Mesodermal cell (in vitro differentiated cells): ENCODE data around the gene RMRP.

ENCODE experiments used
- H3K27ac ChIP-seq: 2 replicates; pipeline ENCODE4 v1.7.0; 2013; ENCODE audit warnings: mild to moderate bottlenecking, low read depth, low read length, moderate library complexity; ENCODE audit not compliant: severe bottlenecking
- H3K36me3 ChIP-seq: 2 replicates; pipeline ENCODE4 v1.7.1; 2013; ENCODE audit warnings: mild to moderate bottlenecking, low read length, moderate library complexity; ENCODE audit not compliant: control insufficient read depth, insufficient read depth
- H3K4me1 ChIP-seq: one replicate; pipeline ENCODE4 v1.7.1; 2013; ENCODE audit warnings: mild to moderate bottlenecking, low read length; ENCODE audit not compliant: insufficient read depth, control insufficient read depth, poor library complexity, severe bottlenecking
- H3K4me3 ChIP-seq: 2 replicates; pipeline ENCODE4 v1.7.0; 2013; ENCODE audit warnings: low read length, control low read depth, mild to moderate bottlenecking; ENCODE audit not compliant: insufficient read depth, poor library complexity, severe bottlenecking; ENCODE audit errors: extremely low read depth
- H3K9me3 ChIP-seq: 2 replicates; pipeline ENCODE4 v1.7.1; 2013; ENCODE audit warnings: mild to moderate bottlenecking, low read length, moderate library complexity; ENCODE audit not compliant: control insufficient read depth
- WGBS, 2 experiments: methylation state at CpG; one replicate each; pipeline ENCODE4 v1.1.5; 2013; ENCODE audit warnings: missing lambda C conversion rate in 2 of 2; ENCODE audit not compliant: insufficient coverage in 2 of 2; 5-methylcytosine and 5-hydroxymethylcytosine counted together

Gene RMRP

DNA sequence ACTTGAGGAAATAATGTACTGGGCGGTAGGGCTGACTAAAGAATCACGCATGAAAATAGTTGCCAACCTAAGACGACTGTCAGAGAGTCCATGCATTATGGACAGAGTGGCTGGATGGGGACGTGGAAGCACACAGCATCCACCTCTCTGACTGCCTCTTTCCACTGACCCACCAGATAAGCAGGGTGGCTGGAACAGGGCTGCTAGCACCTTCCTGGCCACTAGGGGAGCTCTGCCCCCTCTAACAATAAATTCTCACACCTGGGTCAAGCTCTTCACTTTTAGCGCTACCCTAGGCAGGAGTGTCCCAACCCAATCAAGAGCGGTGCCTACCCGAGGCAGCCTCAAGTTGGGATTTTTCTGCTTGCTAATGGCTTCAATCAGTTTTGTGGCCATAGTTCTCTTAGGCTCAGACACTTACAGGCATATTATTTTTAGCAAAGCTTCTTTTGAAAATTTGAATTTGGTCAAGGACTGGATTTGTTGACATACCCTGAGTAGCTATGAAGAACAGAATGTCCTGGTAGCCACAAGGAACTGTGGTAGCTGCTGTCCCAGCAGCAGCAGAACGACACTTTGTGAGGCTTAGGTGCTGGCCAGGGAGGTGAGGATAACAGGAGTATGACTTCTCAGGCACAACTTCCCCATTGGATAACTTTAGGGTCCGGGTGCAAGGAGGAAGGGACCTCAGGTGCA, 38.8 kb upstream of the RMRP start:
- Histone ChIP-seq H3K4me1 (no peaks in the 10 kb centered on the region), H3K4me3 (no peak overlapping the region), H3K27ac (no peak overlapping the region), H3K9me3 (no peaks in the 10 kb centered on the region), H3K36me3 (peaks cover 63% of the 10 kb centered on the region)
- WGBS, 2 experiments, result 64 to 66% methylated on average over 8 to 9 of the region's 9 CpGs

DNA sequence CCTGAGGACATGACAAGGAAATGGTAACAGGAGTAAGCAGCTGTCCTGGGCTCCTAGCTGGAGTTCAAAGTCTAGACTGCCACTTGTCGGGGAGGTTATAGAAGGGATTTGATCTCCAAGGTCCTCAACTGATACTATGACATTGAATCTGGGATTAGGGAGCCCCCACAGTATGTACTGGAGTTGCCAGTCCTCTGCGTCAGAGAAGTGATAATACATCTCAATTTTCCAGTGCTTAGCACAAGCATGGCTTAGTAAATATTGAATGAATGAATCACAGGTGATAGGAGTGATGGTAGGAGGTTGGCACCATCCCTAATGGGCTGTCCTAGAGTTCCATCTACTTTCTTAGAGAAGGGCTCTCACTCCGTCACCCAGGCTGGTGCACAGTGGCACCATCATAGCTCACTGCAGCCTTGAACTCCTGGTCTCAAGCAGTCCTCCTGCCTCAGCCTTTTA, 38.2 kb upstream of the RMRP start:
- no peak overlapping the region for H3K27ac ChIP-seq
- no peaks in the 10 kb centered on the region for H3K4me1 ChIP-seq
- peaks cover 56% of the 10 kb centered on the region for H3K36me3 ChIP-seq
- WGBS, 2 experiments, result 100% methylated on average over 1 to 3 of the region's 3 CpGs
- no peaks in the 10 kb centered on the region for H3K9me3 ChIP-seq
- no peak overlapping the region for H3K4me3 ChIP-seq

DNA sequence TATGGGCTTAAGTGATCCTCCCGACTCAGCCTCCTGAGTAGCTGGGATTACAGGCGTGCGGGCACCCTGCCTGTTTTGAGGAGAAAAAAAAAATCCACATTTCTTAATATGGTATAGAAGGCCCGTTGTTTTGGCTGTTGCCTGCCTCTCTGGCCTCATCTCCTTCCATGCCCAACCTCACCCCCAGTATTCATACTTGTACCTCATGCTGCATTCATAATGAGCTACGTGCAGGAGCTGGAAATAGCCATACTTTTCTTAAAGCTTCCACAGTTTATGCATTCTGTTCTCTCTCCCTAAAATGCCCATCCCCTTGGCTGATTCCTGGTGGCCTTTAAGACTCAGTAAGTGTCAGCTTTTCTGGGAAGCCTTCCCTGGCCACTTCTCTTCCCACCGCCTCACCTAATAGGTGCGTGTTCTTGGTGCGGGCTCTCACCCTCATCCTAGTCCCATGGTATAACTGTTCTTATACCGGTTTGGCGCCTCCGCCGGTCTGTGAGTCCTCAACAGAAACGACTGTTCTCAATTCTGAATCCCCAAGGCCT, 34.0 kb upstream of the RMRP start:
- 65 to 67% methylated on average over 10 of the region's 13 CpGs for WGBS, 2 experiments
- Histone ChIP-seq H3K36me3 (peaks cover 29% of the 10 kb centered on the region), H3K27ac (peak overlapping the region; percentile 92), H3K4me3 (peak overlapping the region; percentile 79), H3K9me3 (no peaks in the 10 kb centered on the region), H3K4me1 (peaks cover 19% of the 10 kb centered on the region)

DNA sequence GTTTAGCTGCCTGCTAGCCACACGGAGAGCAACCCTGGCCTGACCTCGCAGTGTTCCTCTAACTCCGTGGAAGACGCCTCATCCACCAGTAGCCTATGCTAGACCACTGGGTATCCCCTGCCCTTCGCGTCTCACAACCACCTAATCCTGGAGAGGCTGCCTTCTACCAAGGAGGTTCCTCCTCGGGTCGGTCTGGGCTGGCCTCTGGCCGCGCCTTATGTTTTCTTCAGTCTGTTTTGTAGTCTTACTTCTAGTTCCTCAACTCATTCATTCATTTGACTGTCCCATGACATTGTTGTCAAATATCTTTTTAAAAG, 33.5 kb upstream of the RMRP start:
- Histone ChIP-seq H3K36me3 (peaks cover 30% of the 10 kb centered on the region), H3K4me1 (peaks cover 23% of the 10 kb centered on the region), H3K27ac (peak overlapping the region; percentile 92), H3K9me3 (no peaks in the 10 kb centered on the region), H3K4me3 (peak overlapping the region; percentile 79)
- 12 to 18% methylated on average over 8 to 9 of the region's 10 CpGs for WGBS, 2 experiments

DNA sequence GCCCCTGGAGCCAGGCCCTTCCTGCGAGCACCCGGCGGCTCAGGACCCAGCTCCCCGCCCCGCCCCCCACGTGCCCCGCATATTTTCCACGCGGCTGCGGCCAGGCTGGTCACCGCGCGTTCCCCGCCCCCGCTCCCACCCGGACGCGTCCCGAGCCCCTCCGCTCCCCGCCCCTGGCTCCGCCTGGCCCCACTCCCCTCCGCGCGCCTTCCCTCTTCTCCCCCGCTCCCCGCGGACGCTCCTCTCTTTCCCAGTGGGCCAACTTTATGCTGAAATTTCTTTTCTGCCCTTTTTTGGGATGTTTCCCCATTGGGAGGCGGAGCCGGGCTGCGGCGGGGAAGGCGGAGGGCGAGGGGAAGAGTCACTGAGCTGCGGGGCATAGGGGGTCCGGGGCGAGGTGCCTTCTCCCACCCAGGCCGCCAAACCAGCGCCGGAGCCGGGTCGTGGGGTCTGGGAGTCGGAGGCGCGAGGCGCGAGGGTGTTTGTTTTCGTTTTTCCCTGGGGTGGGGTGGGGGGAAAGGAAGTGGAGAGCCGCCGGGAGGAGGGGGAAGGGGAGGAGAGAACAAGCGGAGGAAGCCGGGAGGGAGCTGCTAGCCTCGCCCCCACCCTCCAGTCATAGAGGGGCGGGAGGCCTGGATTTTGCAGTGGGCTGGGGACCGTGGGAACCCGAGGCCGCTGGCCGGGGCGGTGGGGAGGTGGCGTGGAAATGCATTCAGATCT, 33.0 kb upstream of the RMRP start:
- WGBS, 2 experiments, result 0% methylated on average over 14 to 16 of the region's 61 CpGs
- peak overlapping the region; percentile 79 for H3K4me3 ChIP-seq
- H3K4me1 ChIP-seq, result peaks cover 23% of the 10 kb centered on the region
- peaks cover 30% of the 10 kb centered on the region for H3K36me3 ChIP-seq
- H3K9me3 ChIP-seq, result no peaks in the 10 kb centered on the region
- H3K27ac ChIP-seq, result peak overlapping the region; percentile 92

DNA sequence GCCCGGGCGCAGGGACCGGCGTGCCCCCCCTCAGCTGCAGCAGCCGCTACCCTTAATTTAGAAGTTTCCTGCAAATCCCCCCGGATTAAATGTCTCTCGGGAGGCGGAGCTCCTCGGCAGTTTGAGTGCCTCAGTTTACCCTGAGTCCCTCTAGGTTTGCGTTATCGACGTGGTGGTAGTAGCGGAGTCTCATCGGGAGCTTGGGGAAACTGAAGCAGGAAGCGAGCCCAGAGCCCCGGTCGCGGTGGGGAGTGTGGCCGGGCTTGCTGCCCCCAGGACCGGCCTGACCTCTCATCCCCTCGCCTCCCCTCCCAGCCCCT, 32.4 kb upstream of the RMRP start:
- peaks cover 30% of the 10 kb centered on the region for H3K36me3 ChIP-seq
- peaks cover 26% of the 10 kb centered on the region for H3K4me1 ChIP-seq
- H3K9me3 ChIP-seq, result no peaks in the 10 kb centered on the region
- peak overlapping the region; percentile 92 for H3K27ac ChIP-seq
- H3K4me3 ChIP-seq, result peak overlapping the region; percentile 79
- WGBS, 2 experiments, result 0% methylated on average over 11 to 19 of the region's 21 CpGs

DNA sequence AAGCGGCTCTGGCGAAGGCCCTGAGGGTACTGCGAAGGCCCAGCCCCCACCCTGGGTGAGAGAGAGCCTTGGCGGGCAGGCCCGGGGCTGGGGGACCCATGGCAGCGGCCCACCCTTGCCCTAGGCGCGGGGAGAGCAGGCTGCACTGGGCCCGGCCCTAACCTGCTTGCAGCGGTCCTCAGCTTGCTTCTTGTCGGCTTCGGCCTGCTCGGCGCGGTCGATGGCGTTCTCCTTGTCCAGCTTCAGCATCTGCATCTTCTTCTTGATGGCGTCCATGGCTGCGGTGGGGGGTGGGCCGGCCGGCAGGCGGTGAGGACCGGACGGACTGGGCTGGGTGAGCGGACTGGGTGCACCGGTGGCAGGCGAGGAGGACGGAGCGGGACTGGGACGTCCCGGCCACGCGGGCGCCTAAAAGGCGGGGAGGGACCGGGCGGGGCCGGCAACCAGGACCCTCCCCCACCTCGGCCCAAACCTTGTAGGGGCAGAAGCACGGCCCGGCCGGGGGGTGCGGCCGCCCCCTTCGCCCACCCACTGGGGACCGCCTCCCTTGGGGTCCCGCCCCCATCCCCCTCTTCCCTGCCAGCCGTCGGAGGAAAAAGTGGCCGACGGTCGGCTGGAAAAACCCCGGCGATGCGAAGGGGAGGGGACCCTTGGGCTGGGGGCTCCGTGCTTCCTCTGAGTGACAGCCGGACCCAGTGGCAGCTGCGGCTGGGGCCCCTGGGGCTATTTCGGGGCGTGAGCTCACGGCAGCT, 31.9 kb upstream of the RMRP start, which contains the start of gene TPM2:
TSS of gene TPM2 (minus strand) at position 384 of the 752 bp plus-strand sequence. CDS start at position 276, 108 bp downstream.
- WGBS, 2 experiments, result 1% methylated on average over 44 to 54 of the region's 61 CpGs

DNA sequence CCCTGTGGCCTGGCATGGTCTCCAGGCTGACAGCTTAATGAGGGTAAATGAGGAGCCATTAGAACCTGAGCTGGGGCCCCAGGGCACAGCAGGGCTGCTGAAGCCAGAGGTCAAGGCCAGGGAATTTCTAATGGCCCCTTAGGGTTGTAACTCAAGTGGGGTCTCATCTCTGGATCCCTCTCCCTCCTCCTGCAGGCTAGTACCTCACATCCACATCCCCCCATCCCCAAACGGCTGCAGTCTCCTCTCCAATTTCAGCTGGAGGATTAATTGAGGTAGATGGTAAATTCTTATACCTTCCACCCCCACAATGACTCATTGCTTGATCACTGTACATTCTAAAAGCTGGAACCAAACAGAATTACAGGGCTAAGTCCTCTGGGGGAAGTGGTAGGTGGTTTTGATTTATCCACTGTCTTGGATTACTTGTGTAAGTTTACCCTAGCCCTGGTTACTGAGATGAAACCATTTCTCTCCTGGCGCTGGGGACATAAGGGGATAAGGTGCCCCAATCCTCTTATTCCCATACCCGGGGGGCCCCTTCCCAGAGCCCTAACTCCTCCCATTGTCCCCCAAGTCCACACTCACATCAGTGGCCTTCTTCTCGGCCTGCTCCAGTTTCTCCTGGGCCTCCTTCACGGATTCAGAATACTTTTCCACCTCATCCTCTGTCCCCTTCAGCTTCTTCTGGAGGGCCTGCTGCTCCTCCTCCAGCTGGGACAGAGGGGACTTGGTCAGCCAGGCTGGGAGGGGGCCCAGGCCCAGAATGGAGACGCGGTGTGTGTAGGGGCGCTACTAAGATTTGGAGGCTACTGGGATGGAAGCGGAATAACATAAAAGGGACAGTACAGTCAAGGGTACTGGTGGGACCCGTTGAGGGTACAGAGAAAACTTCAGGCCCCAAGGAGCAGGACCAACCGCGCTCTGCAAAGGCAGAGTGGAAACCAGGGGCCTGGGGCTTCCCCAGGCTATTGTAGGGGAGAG, 31.0 kb upstream of the RMRP start:
- H3K27ac ChIP-seq, result peak overlapping the region; percentile 59
- peaks cover 35% of the 10 kb centered on the region for H3K4me1 ChIP-seq
- WGBS, 2 experiments, result 16 to 21% methylated on average over 8 to 9 of the region's 12 CpGs
- H3K4me3 ChIP-seq, result peak overlapping the region; percentile 79
- no peaks in the 10 kb centered on the region for H3K9me3 ChIP-seq
- peaks cover 44% of the 10 kb centered on the region for H3K36me3 ChIP-seq

More for the DNA sequence above, 31.9 kb upstream of the RMRP start, which contains the start of gene TPM2:
- peaks cover 31% of the 10 kb centered on the region for H3K4me1 ChIP-seq
- peaks cover 36% of the 10 kb centered on the region for H3K36me3 ChIP-seq
- peak within 1 kb of the TSS; percentile 92 for H3K27ac ChIP-seq
- no peaks in the 10 kb centered on the region for H3K9me3 ChIP-seq
- H3K4me3 ChIP-seq, result peak within 1 kb of the TSS; percentile 79

DNA sequence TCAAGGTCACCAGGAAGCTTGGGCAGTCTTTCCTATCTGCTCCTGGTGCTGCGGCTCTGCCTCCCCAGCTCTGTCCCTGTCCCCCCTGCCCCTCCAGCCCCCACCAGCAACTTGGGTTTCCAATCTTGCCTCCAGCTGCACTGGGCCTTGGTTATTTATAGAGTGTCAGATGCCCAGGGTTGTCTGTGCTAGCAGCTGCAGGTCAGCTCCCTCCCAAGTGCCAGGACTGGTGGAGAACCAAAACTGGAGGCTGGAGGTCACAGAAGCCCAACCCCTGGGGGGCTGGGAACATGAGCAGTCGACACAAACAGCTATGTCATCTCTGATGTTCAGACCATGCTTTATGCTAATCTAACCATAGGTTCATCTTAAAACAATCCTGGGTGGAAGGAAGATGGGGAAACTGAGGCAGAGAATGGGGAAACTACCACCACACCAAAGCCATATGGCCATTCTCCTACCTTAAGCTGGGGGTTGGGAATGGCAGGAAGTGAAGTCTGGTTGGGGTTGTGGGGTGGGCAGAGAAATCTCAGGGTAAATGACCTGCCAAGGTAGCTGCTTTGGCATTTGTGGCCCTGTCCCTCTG, 30.2 kb upstream of the RMRP start:
- H3K4me3 ChIP-seq, result peak overlapping the region; percentile 79
- peaks cover 52% of the 10 kb centered on the region for H3K36me3 ChIP-seq
- no peaks in the 10 kb centered on the region for H3K9me3 ChIP-seq
- H3K27ac ChIP-seq, result no peak overlapping the region
- H3K4me1 ChIP-seq, result peaks cover 35% of the 10 kb centered on the region
- WGBS, 2 experiments, result 67% methylated on average over 1 of the region's 2 CpGs; no CpG with 5 or more reads in 1 of the 2 experiments
